K562 (cell line): ENCODE results near the gene ULK3. TPM values are rescaled to one million over a fixed set of nuclear protein-coding genes. Genes with fewer than 3 reads are reported as not detected.

Source experiments
- ATAC-seq: fragments of 200-7000 bp; cut with Tn5 transposase; 3 replicates; pipeline ENCODE4 v1.9.1; 2020; ENCODE audit warnings: moderate library complexity
- BruUV-seq: library from RNA; stranded (reverse); fragments of 400-500 nt; replicated peaks from 2 replicates; lab custom pipeline; 2021; lab: Mats Ljungman, UMichigan
- CTCF ChIA-PET: fragments of 300-600 bp; formaldehyde crosslinking; extraction: SDS; loops from one replicate; lab custom pipeline; 2021; ENCODE audit warnings: low intra/inter-chr PET ratio; lab: Yijun Ruan, JAX
- POLR2A ChIA-PET: fragments of 300-600, 350-650 bp; sonication (Branson Sonifier 250); formaldehyde crosslinking; extraction: SDS; loops from one replicate; lab custom pipeline; 2021; ENCODE audit warnings: antibody characterized with exemption, inconsistent platforms; lab: Yijun Ruan, JAX
- DNase-seq, 4 experiments: peaks; one replicate each; pipeline versions ENCODE4 v3.0.0 to v3.0.0-alpha.2; 2011 to 2018; ENCODE audit warnings: low spot score in 3 of 4, mixed read lengths in 3 of 4; ENCODE audit errors: extremely low read depth in 1 of 4
- FAIRE-seq: peaks from 2 replicates; lab custom pipeline; 2011; peaks lifted over from hg19 to GRCh38; lab: Jason Lieb, UNC
- H2AFZ ChIP-seq: 2 replicates; pipeline ENCODE4 v1.6.0; 2011; ENCODE audit warnings: low read depth, low read length, control low read depth, inconsistent platforms
- H3K27ac ChIP-seq: fragments of 200-600 bp; 3 replicates; pipeline ENCODE4 v1.8.0; 2011; ENCODE audit warnings: low read depth, mild to moderate bottlenecking, control low read depth, inconsistent platforms, low read length, moderate library complexity, mixed read lengths; ENCODE audit errors: extremely low read depth
- H3K27me3 ChIP-seq, 2 experiments: fragments of 300-600 bp in 1 of 2; 2 replicates in 1 of 2; 3 replicates in 1 of 2; pipeline versions ENCODE4 v1.6.0 to v1.8.0; 2011; ENCODE audit warnings: inconsistent platforms in 2 of 2, low read length in 2 of 2, mild to moderate bottlenecking in 1 of 2, mixed read lengths in 1 of 2, moderate library complexity in 1 of 2; ENCODE audit not compliant: control insufficient read depth in 2 of 2, insufficient read depth in 2 of 2
- H3K36me3 ChIP-seq: fragments of 300-600 bp; 3 replicates; pipeline ENCODE4 v1.8.0; 2011; ENCODE audit warnings: mild to moderate bottlenecking, low read length, inconsistent platforms; ENCODE audit not compliant: control insufficient read depth, insufficient read depth
- H3K4me1 ChIP-seq, 2 experiments: fragments of 200-600 bp in 1 of 2; replicated peaks in 1 of 2; 2 replicates in 1 of 2; 3 replicates in 1 of 2; pipeline versions ENCODE4 v1.5.1 to v1.8.0; 2011; ENCODE audit warnings: inconsistent platforms in 2 of 2, low read length in 2 of 2, mild to moderate bottlenecking in 1 of 2, mixed read lengths in 1 of 2, moderate library complexity in 1 of 2; ENCODE audit not compliant: control insufficient read depth in 2 of 2, insufficient read depth in 2 of 2
- H3K4me2 ChIP-seq: 2 replicates; pipeline ENCODE4 v1.6.1; 2011; ENCODE audit warnings: low read length, control low read depth, inconsistent platforms, mixed read lengths; ENCODE audit not compliant: insufficient read depth
- H3K4me3 ChIP-seq: fragments of 200-600 bp; sonication (generic), shearing (Covaris generic); 2 replicates; pipeline ENCODE4 v1.5.1; 2016; ENCODE audit warnings: control low read depth, inconsistent platforms
- H3K79me2 ChIP-seq: fragments of 200-600 bp; 3 replicates; pipeline ENCODE4 v1.8.0; 2011; ENCODE audit warnings: low read length, inconsistent platforms; ENCODE audit not compliant: control insufficient read depth, insufficient read depth
- H3K9ac ChIP-seq, 2 experiments: 2 replicates each; pipeline versions ENCODE4 v1.6.0 to v1.6.1; 2011; ENCODE audit warnings: low read depth in 2 of 2, low read length in 2 of 2, control low read depth in 1 of 2, inconsistent platforms in 1 of 2, mild to moderate bottlenecking in 1 of 2, mixed read lengths in 1 of 2; ENCODE audit not compliant: insufficient read depth in 1 of 2
- H3K9me1 ChIP-seq: one replicate; pipeline ENCODE4 v1.6.0; 2011; ENCODE audit warnings: inconsistent platforms, mild to moderate bottlenecking, low read length, moderate library complexity; ENCODE audit not compliant: control insufficient read depth, insufficient read depth
- H3K9me3 ChIP-seq: replicated peaks from 2 replicates; pipeline ENCODE4 v1.5.1; 2011; ENCODE audit warnings: low read depth, low read length, inconsistent platforms; ENCODE audit not compliant: control insufficient read depth, insufficient read depth
- H4K20me1 ChIP-seq: replicated peaks from 2 replicates; pipeline ENCODE4 v1.6.1; 2011; ENCODE audit warnings: low read length, inconsistent platforms, mixed read lengths; ENCODE audit not compliant: control insufficient read depth, insufficient read depth
- CHD4 ChIP-seq: fragments of 200-600 bp; sonication (generic); IDR thresholded peaks from 3 replicates; pipeline ENCODE4 v1.6.1; 2012; ENCODE audit warnings: low read depth, mild to moderate bottlenecking, mixed read lengths, low read length, inconsistent platforms; ENCODE audit not compliant: insufficient read depth, insufficient replicate concordance, poor library complexity, severe bottlenecking
- CREB1 ChIP-seq, 2 experiments: sonication (generic) in 1 of 2; formaldehyde crosslinking in 1 of 2; IDR thresholded peaks; 2 replicates each; pipeline versions ENCODE4 v1.6.1 to v1.8.0; 2012 to 2022; ENCODE audit warnings: inconsistent platforms in 1 of 2, mild to moderate bottlenecking in 1 of 2, missing genetic modification reagents in 1 of 2, moderate library complexity in 1 of 2
- CTCFL ChIP-seq: IDR thresholded peaks from 2 replicates; pipeline ENCODE4 v1.6.1; 2011; ENCODE audit warnings: borderline replicate concordance, low read depth, mild to moderate bottlenecking, moderate library complexity, low read length; ENCODE audit not compliant: insufficient read depth, poor library complexity, severe bottlenecking
- KAT2B ChIP-seq: IDR thresholded peaks from one replicate; pipeline ENCODE4 v1.6.1; 2012; ENCODE audit warnings: low read depth, mild to moderate bottlenecking, control low read depth, inconsistent platforms, low read length, moderate library complexity
- MXI1 ChIP-seq: IDR thresholded peaks from 2 replicates; pipeline ENCODE4 v1.6.1; 2011; ENCODE audit warnings: low read depth, mild to moderate bottlenecking, improper control_type of control experiment, low read length
- NFIC ChIP-seq: fragments of 450-650 bp; IDR thresholded peaks from 2 replicates; pipeline ENCODE4 v1.6.1; 2017; ENCODE audit warnings: mild to moderate bottlenecking, inconsistent platforms
- NR2C2 ChIP-seq, 2 experiments: fragments of 200-800 bp in 1 of 2; sonication (Bioruptor generic) in 1 of 2; sonication (generic) in 1 of 2; formaldehyde crosslinking in 1 of 2; IDR thresholded peaks; 2 replicates each; pipeline versions ENCODE4 v1.6.1 to v1.8.0; 2016 to 2022; ENCODE audit warnings: mild to moderate bottlenecking in 1 of 2, missing compliant biosample characterization in 1 of 2, missing genetic modification characterization in 1 of 2, missing genetic modification reagents in 1 of 2
- PYGO2 ChIP-seq: fragments of 450-650 bp; IDR thresholded peaks from 2 replicates; pipeline ENCODE4 v1.6.1; 2016; ENCODE audit warnings: mild to moderate bottlenecking, missing genetic modification characterization, moderate library complexity, missing compliant biosample characterization
- SIX5 ChIP-seq, 2 experiments: IDR thresholded peaks; 2 replicates each; pipeline ENCODE4 v1.6.1; 2011; ENCODE audit warnings: low read length in 2 of 2, borderline replicate concordance in 1 of 2, low read depth in 1 of 2, mild to moderate bottlenecking in 1 of 2, moderate library complexity in 1 of 2; ENCODE audit not compliant: insufficient read depth in 1 of 2
- TFAM ChIP-seq: fragments of 250-450 bp; sonication (Bioruptor Pico); conservative IDR thresholded peaks from 2 replicates; pipeline ENCODE4 v1.5.0; 2021; ENCODE audit warnings: mild to moderate bottlenecking, moderate library complexity
- ZBTB8A ChIP-seq: fragments of 450-650 bp; IDR thresholded peaks from 2 replicates; pipeline ENCODE4 v1.6.1; 2018; ENCODE audit warnings: mild to moderate bottlenecking, moderate library complexity; ENCODE audit not compliant: partially characterized antibody
- ZNF217 ChIP-seq: sonication (generic); formaldehyde crosslinking; IDR thresholded peaks from 2 replicates; pipeline ENCODE4 v1.8.0; 2022; ENCODE audit warnings: mild to moderate bottlenecking, missing genetic modification reagents
- WGBS: fragments of 100-300 bp; shearing (Covaris generic); methylation state at CpG from one replicate; pipeline ENCODE4 v1.1.6; 2016; ENCODE audit warnings: low coverage, mixed read lengths; ENCODE audit not compliant: insufficient coverage; ENCODE audit errors: missing lambda C conversion rate; 5-methylcytosine and 5-hydroxymethylcytosine counted together
- in situ Hi-C: fragments of 300-500 bp; cut with MboI; formaldehyde crosslinking; loops from 4 replicates; pipeline ENCODE4 v1.15.0; 2018; ENCODE audit warnings: inconsistent platforms, mixed read lengths
- intact Hi-C: fragments of 100-400 bp; cut with micrococcal nuclease; formaldehyde crosslinking; loops from 2 replicates; pipeline ENCODE4 v1.14.2; 2022
- polyA plus RNA-seq, 8 experiments: library from polyadenylated mRNA; depleted of rRNA in 4 of 8; stranded (reverse) in 5 of 8; unstranded in 3 of 8; fragments of >200 nt; fragmentation: Nextera tagmentation in 2 of 8; fragmentation: Illumina TruSeq in 1 of 8; extraction: Ambion mirVana in 2 of 8; extraction: Trizol in 1 of 8; gene quantifications; 2 replicates each; pipeline versions ENCODE4 v1.2.1 to v1.2.3, GENCODE V29; 2011 to 2014; ENCODE audit warnings: inconsistent platforms in 1 of 8, missing spikeins in 1 of 8
- total RNA-seq, 7 experiments: library from RNA; depleted of rRNA in 6 of 7; stranded (reverse); fragments of >200 nt in 6 of 7; fragmentation: Illumina TruSeq in 2 of 7; extraction: Trizol in 2 of 7; gene quantifications; 2 replicates each; pipeline versions ENCODE4 v1.2.1 to v1.2.3, GENCODE V29; 2011 to 2021; ENCODE audit warnings: low replicate concordance in 1 of 7

Gene ULK3
- total and polyA plus RNA-seq, 9 of the 15 experiments (the other 6 are each of a cell fraction or from before 2014, with no cell fraction given) = 0.68 to 68.0 (median 34.9) TPM

- BruUV-seq = no TSS peak
- Histone ChIP-seq H2AFZ (no peak overlapping the region), H3K9me3 (no peaks in the 10 kb centered on the region), H3K4me3 (no peak overlapping the region), H3K27ac (no peak overlapping the region), H3K79me2 (peaks cover 14% of the 10 kb centered on the region; the same call in 2 of the 3 replicates), H3K27me3 (no peaks in the 10 kb centered on the region), H4K20me1 (peaks cover 4% of the 10 kb centered on the region; the same call in 1 of the 2 replicates), H3K9me1 (peaks cover 11% of the 10 kb centered on the region), H3K4me1 (peaks cover 19 to 37% of the 10 kb centered on the region in 2 experiments; a peak in 4 of 5 replicates), H3K9ac (no peak overlapping the region), H3K4me2 (no peak overlapping the region), H3K36me3 (peaks cover 54% of the 10 kb centered on the region; the same call in 2 of the 3 replicates)
- ChIA-PET POLR2A (interaction anchor here (1.1 kb wide), 1 partner anchor 13 kb away, joined by 4 read pairs; no protein-coding TSS in a partner anchor), CTCF (interaction anchor here (0.6 kb wide), 1 partner anchor 79 kb away, joined by 4 read pairs; no protein-coding TSS in a partner anchor)
- ATAC-seq (no peak), DNase-seq (no peak), FAIRE-seq (no peak)
- intact Hi-C loops (no loop called here), in situ Hi-C loops (no loop called here)
- TF ChIP-seq NFIC = no peak
- TF ChIP-seq ZBTB8A = no peak
- no peak for TF ChIP-seq PYGO2 (tag)
- TF ChIP-seq ZNF217 (CRISPR knock-in tag) = no peak
- TF ChIP-seq CTCFL = no peak
- no peak for TF ChIP-seq SIX5 (IDR thresholded peaks at IDR 0.05; ENCODE audit: borderline replicate concordance in 1 of 2, insufficient read depth in 1 of 2, low read depth in 1 of 2, low read length in 2 of 2)
- no peak for TF ChIP-seq TFAM (CRISPR knock-in tag)
- TF ChIP-seq CHD4 = no peak
- TF ChIP-seq CREB1 (IDR thresholded peaks at IDR 0.05) = no peak
- no peak for TF ChIP-seq CREB1 (CRISPR knock-in tag; IDR thresholded peaks at IDR 0.05)
- TF ChIP-seq NR2C2 (CRISPR knock-in tag; IDR thresholded peaks at IDR 0.05) = no peak
- no peak for TF ChIP-seq NR2C2 (tag; IDR thresholded peaks at IDR 0.05)
- no peak for TF ChIP-seq MXI1
- no peak for TF ChIP-seq KAT2B
- 72% methylated on average over 4 of the region's 4 CpGs for WGBS
Measured at GRCh38 chr15:74845581-74845980, 2.6 kb upstream of the ULK3 start.
